AG04450 (cell line): Measurements from ENCODE around the gene PLEKHA6. TPM values are rescaled to one million over a fixed set of nuclear protein-coding genes. Genes with fewer than 3 reads are reported as not detected.

ENCODE experiments used
- CTCF ChIA-PET: fragments of 300-600, 350-600 bp; formaldehyde crosslinking; extraction: SDS; loops from one replicate; lab custom pipeline; 2022; ENCODE audit warnings: antibody characterized with exemption, inconsistent platforms; lab: Charles Lee
- POLR2A ChIA-PET: fragments of 350-600 bp; formaldehyde crosslinking; extraction: SDS; loops from one replicate; lab custom pipeline; 2021; ENCODE audit warnings: antibody characterized with exemption, inconsistent platforms; lab: Yijun Ruan, JAX
- DNase-seq: peaks from one replicate; pipeline ENCODE4 v3.0.0-alpha.2; 2011; ENCODE audit warnings: low read depth, low spot score
- H3K27ac ChIP-seq: one replicate; pipeline ENCODE4 v1.5.1; 2012; ENCODE audit warnings: low read depth, low read length, control low read depth
- H3K27me3 ChIP-seq: one replicate; pipeline ENCODE4 v1.6.0; 2012; ENCODE audit warnings: low read length; ENCODE audit not compliant: control insufficient read depth, insufficient read depth
- H3K4me3 ChIP-seq: 2 replicates; pipeline ENCODE4 v1.5.1; 2011; ENCODE audit warnings: mild to moderate bottlenecking, low read depth, low read length, control low read depth
- H3K9me3 ChIP-seq: 2 replicates; pipeline ENCODE4 v1.5.1; 2012; ENCODE audit warnings: low read length; ENCODE audit not compliant: control insufficient read depth, insufficient read depth
- polyA plus RNA-seq: library from polyadenylated mRNA; depleted of rRNA; stranded (reverse); fragments of >200 nt; gene quantifications from 2 replicates; pipeline ENCODE4 v1.2.3, GENCODE V29; 2011
- TF ChIP-seq, protein P1 (sequence below): IDR thresholded peaks from 2 replicates; pipeline ENCODE4 v1.5.1; 2011; ENCODE audit warnings: low read depth, low read length, control low read depth, inconsistent platforms

Gene PLEKHA6
- polyA plus RNA-seq, 1 experiment, result 6.8 TPM

- ChIA-PET POLR2A (interaction anchor here (0.9 to 1.4 kb wide), 4 partner anchors 9 to 145 kb away, joined by 3 to 5 read pairs (median 4); partner anchors contain the start of gene GOLT1A), CTCF (interaction anchor here (1.1 to 8.0 kb wide), 7 partner anchors 38 to 193 kb away, joined by 3 to 212 read pairs (median 55); partner anchors contain the start of genes GOLT1A and REN)
These were observed 627 bp downstream of the PLEKHA6 start for GRCh38 chr1:204359131-204359473.

GRCh38 chr1:204358605-204359004 lies 1.1 kb downstream of the PLEKHA6 start:
- TF ChIP-seq, protein P1, sequence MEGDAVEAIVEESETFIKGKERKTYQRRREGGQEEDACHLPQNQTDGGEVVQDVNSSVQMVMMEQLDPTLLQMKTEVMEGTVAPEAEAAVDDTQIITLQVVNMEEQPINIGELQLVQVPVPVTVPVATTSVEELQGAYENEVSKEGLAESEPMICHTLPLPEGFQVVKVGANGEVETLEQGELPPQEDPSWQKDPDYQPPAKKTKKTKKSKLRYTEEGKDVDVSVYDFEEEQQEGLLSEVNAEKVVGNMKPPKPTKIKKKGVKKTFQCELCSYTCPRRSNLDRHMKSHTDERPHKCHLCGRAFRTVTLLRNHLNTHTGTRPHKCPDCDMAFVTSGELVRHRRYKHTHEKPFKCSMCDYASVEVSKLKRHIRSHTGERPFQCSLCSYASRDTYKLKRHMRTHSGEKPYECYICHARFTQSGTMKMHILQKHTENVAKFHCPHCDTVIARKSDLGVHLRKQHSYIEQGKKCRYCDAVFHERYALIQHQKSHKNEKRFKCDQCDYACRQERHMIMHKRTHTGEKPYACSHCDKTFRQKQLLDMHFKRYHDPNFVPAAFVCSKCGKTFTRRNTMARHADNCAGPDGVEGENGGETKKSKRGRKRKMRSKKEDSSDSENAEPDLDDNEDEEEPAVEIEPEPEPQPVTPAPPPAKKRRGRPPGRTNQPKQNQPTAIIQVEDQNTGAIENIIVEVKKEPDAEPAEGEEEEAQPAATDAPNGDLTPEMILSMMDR, result no peak
- DNase-seq, result no peak
- ChIA-PET CTCF (interaction anchor here (1.2 to 8.0 kb wide), 6 partner anchors 38 to 193 kb away, joined by 4 to 212 read pairs (median 121); partner anchors contain the start of genes GOLT1A and REN), POLR2A (no interaction called here)
- Histone ChIP-seq H3K27ac (no peak overlapping the region), H3K9me3 (no peaks in the 10 kb centered on the region), H3K27me3 (no peaks in the 10 kb centered on the region), H3K4me3 (peak overlapping the region; percentile 39; the same call in 1 of the 2 replicates)

More at GRCh38 chr1:204359131-204359473, 627 bp downstream of the PLEKHA6 start:
- Histone ChIP-seq H3K27ac (no peak overlapping the region), H3K4me3 (peak overlapping the region; percentile 39), H3K27me3 (no peaks in the 10 kb centered on the region), H3K9me3 (no peaks in the 10 kb centered on the region)
- TF ChIP-seq, protein P1, result no peak
- no peak for DNase-seq

GRCh38 chr1:204357551-204358490 lies 1.9 kb downstream of the PLEKHA6 start:
- ChIA-PET CTCF (interaction anchor here (0.7 to 8.0 kb wide), 6 partner anchors 39 to 220 kb away, joined by 4 to 195 read pairs (median 8); partner anchors contain the start of gene GOLT1A), POLR2A (interaction anchor here (0.7 kb wide), 1 partner anchor 25 kb away, joined by 3 read pairs; no protein-coding TSS in a partner anchor)
- Histone ChIP-seq H3K9me3 (no peaks in the 10 kb centered on the region), H3K27ac (no peak overlapping the region), H3K27me3 (no peaks in the 10 kb centered on the region), H3K4me3 (no peak overlapping the region)
- no peak for DNase-seq
- TF ChIP-seq, protein P1, result no peak

GRCh38 chr1:204356997-204357396 lies 2.7 kb downstream of the PLEKHA6 start:
- H3K27ac ChIP-seq, result no peak overlapping the region
- no peak overlapping the region for H3K4me3 ChIP-seq
- TF ChIP-seq, protein P1, result no peak
- CTCF ChIA-PET, result interaction anchor here (1.0 to 1.6 kb wide), 2 partner anchors 98 to 143 kb away, joined by 4 read pairs; no protein-coding TSS in a partner anchor
- POLR2A ChIA-PET, result interaction anchor here (0.7 kb wide), 1 partner anchor 26 kb away, joined by 3 read pairs; no protein-coding TSS in a partner anchor
- no peaks in the 10 kb centered on the region for H3K27me3 ChIP-seq
- no peaks in the 10 kb centered on the region for H3K9me3 ChIP-seq
- DNase-seq, result no peak
